ENCODE measurements around the gene SMAD3. TPM values are rescaled to one million over a fixed set of nuclear protein-coding genes. Genes with fewer than 3 reads are reported as not detected.

The SMAD3 gene
- total and polyA plus RNA-seq, 4 donors = 4.0 to 12.2 (median 5.5) TPM

GRCh38 chr15:67104510-67104909 is 39.1 kb downstream of the SMAD3 start:
- H3K4me3 ChIP-seq (ENCODE audit: low read depth in 1 of 3, low read length in 3 of 3) = no peak overlapping the region
- no peak overlapping the region for H3K9ac ChIP-seq (ENCODE audit: low read depth in 1 of 2, low read length in 2 of 2)
- WGBS = 21% methylated on average over 8 of the region's 8 CpGs

More at GRCh38 chr15:67104510-67104909, 39.1 kb downstream of the SMAD3 start:
- no peaks in the 10 kb centered on the region for H3K27me3 ChIP-seq (ENCODE audit: control insufficient read depth in 4 of 4, insufficient read depth in 4 of 4, low read length in 3 of 4)
- no peak for DNase-seq (ENCODE audit: low spot score)
- peak overlapping the region; percentile 16 to 54 for H3K27ac ChIP-seq (ENCODE audit: low read depth in 1 of 2, low read length in 2 of 2)
- peaks cover 11 to 42% (median 28%) of the 10 kb centered on the region in 4 donors for H3K4me1 ChIP-seq (ENCODE audit: control insufficient read depth in 4 of 4, insufficient read depth in 4 of 4, low read length in 3 of 4)
- no peaks in the 10 kb centered on the region for H3K9me3 ChIP-seq (ENCODE audit: control insufficient read depth in 4 of 4, low read length in 3 of 4)
- H3K36me3 ChIP-seq (ENCODE audit: control insufficient read depth in 4 of 4, insufficient read depth in 3 of 4, low read depth in 1 of 4, low read length in 3 of 4) = no peaks in the 10 kb centered on the region
- TF ChIP-seq EGR1 (IDR thresholded peaks at IDR 0.05; ENCODE audit: low read depth in 2 of 2) (peak in 1 of 2 donors; percentile 31), RXRA (IDR thresholded peaks at IDR 0.05) (peak in 1 of 2 donors; percentile 58), MAX (IDR thresholded peaks at IDR 0.05) (peak; percentile 64), FOXA1 (IDR thresholded peaks at IDR 0.05) (no peak), NR2F2 (IDR thresholded peaks at IDR 0.05) (no peak), ZBTB33 (IDR thresholded peaks at IDR 0.05) (no peak), SP1 (IDR thresholded peaks at IDR 0.05) (no peak), HNF4G (IDR thresholded peaks at IDR 0.05) (no peak), ATF3 (IDR thresholded peaks at IDR 0.05) (no peak), CTCF (IDR thresholded peaks at IDR 0.05; ENCODE audit: low read depth, low read length, missing input control) (no peak), FOXA2 (IDR thresholded peaks at IDR 0.05) (peak; percentile 15), TAF1 (conservative IDR thresholded peaks at IDR 0.05) (no peak), JUND (IDR thresholded peaks at IDR 0.05) (peak in 1 of 2 donors; percentile 16), YY1 (IDR thresholded peaks at IDR 0.05) (peak; percentile 14), REST (IDR thresholded peaks at IDR 0.05) (no peak), HNF4A (conservative IDR thresholded peaks at IDR 0.05) (peak in 1 of 2 donors; percentile 68), GABPA (IDR thresholded peaks at IDR 0.05 in 1 of 2, conservative IDR thresholded peaks at IDR 0.05 in 1 of 2) (no peak), RAD21 (IDR thresholded peaks at IDR 0.05) (peak in 1 of 2 donors; percentile 21)

All from liver (tissue), 9 donors.